B cell (primary cell): ENCODE data around the gene TMEM207. TPM values are rescaled to one million over a fixed set of nuclear protein-coding genes. Genes with fewer than 3 reads are reported as not detected.

Experiments used
- ATAC-seq: fragments of 200-7000 bp; cut with Tn5 transposase; one replicate; pipeline ENCODE4 v1.10.0; 2021; ENCODE audit warnings: low read depth, mild to moderate bottlenecking, moderate number of reproducible peaks, moderate library complexity
- CTCF ChIA-PET: fragments of 350-600 bp; sonication (Branson Sonifier 250); formaldehyde crosslinking; loops from one replicate; lab custom pipeline; 2021; ENCODE audit warnings: antibody characterized with exemption, inconsistent platforms; lab: Charles Lee
- POLR2A ChIA-PET: fragments of 350-600 bp; sonication (Branson Sonifier 250); formaldehyde crosslinking; loops from one replicate; lab custom pipeline; 2021; ENCODE audit warnings: antibody characterized with exemption; lab: Charles Lee
- DNase-seq: peaks from one replicate; pipeline ENCODE4 v3.0.0; 2013
- H2AFZ ChIP-seq: 2 replicates; pipeline ENCODE4 v1.6.1; 2012; ENCODE audit warnings: mild to moderate bottlenecking, low read depth, low read length; ENCODE audit not compliant: insufficient read depth, poor library complexity, severe bottlenecking
- H3K27ac ChIP-seq, 2 donors: 1 replicate in 1 of 2; 2 replicates in 1 of 2; pipeline ENCODE4 v1.5.1; 2012 to 2013; ENCODE audit warnings: low read length in 2 of 2, mild to moderate bottlenecking in 2 of 2, moderate library complexity in 1 of 2
- H3K27me3 ChIP-seq, 4 experiments: fragments of 200-600 bp in 1 of 4; sonication (generic) in 1 of 4; replicated peaks in 1 of 4; 1 replicate in 2 of 4; 2 replicates in 2 of 4; pipeline versions ENCODE4 v1.6.1 to v1.7.0; 2013 to 2016; ENCODE audit warnings: low read length in 3 of 4, mild to moderate bottlenecking in 2 of 4, mixed read lengths in 1 of 4, moderate library complexity in 1 of 4; ENCODE audit not compliant: insufficient read depth in 4 of 4, control insufficient read depth in 3 of 4; ENCODE audit errors: control extremely low read depth in 1 of 4
- H3K36me3 ChIP-seq, 2 experiments: replicated peaks in 1 of 2; 1 replicate in 1 of 2; 2 replicates in 1 of 2; pipeline versions ENCODE4 v1.6.1 to v1.7.1; 2013; ENCODE audit warnings: low read length in 1 of 2; ENCODE audit not compliant: insufficient read depth in 2 of 2, control insufficient read depth in 1 of 2; ENCODE audit errors: control extremely low read depth in 1 of 2, extremely low read depth in 1 of 2
- H3K4me1 ChIP-seq, 2 donors: fragments of 200-600 bp in 1 of 2; sonication (generic) in 1 of 2; 1 replicate in 1 of 2; 2 replicates in 1 of 2; pipeline versions ENCODE4 v1.5.1 to v1.6.1; 2013 to 2017; ENCODE audit warnings: low read length in 2 of 2; ENCODE audit not compliant: control insufficient read depth in 2 of 2, insufficient read depth in 2 of 2
- H3K4me2 ChIP-seq: replicated peaks from 2 replicates; pipeline ENCODE3; 2012; ENCODE audit warnings: mild to moderate bottlenecking, low read depth, low read length; ENCODE audit not compliant: poor library complexity, severe bottlenecking
- H3K4me3 ChIP-seq, 5 experiments: fragments of 200-600 bp in 1 of 5; sonication (generic) in 1 of 5; 1 replicate in 3 of 5; 2 replicates in 2 of 5; pipeline versions ENCODE4 v1.5.1 to v1.7.0; 2011 to 2016; ENCODE audit warnings: low read length in 4 of 5, mild to moderate bottlenecking in 4 of 5, low read depth in 2 of 5, control low read depth in 1 of 5, moderate library complexity in 1 of 5; ENCODE audit not compliant: insufficient read depth in 1 of 5; ENCODE audit errors: control extremely low read depth in 1 of 5, extremely low read depth in 1 of 5
- H3K79me2 ChIP-seq: fragments of 200-600 bp; sonication (generic); one replicate; pipeline ENCODE4 v1.6.0; 2016; ENCODE audit warnings: low read length; ENCODE audit not compliant: control insufficient read depth, insufficient read depth
- H3K9ac ChIP-seq: fragments of 200-600 bp; sonication (generic); 2 replicates; pipeline ENCODE4 v1.6.1; 2017; ENCODE audit warnings: mild to moderate bottlenecking, low read length, moderate library complexity
- H3K9me3 ChIP-seq, 3 donors: one replicate each; pipeline versions ENCODE4 v1.6.1 to v1.7.1; 2013; ENCODE audit warnings: low read length in 2 of 3; ENCODE audit not compliant: control insufficient read depth in 2 of 3, insufficient read depth in 1 of 3; ENCODE audit errors: control extremely low read depth in 1 of 3
- H4K20me1 ChIP-seq: 2 replicates; pipeline ENCODE4 v1.6.0; 2012; ENCODE audit warnings: mild to moderate bottlenecking, low read length; ENCODE audit not compliant: insufficient read depth, control insufficient read depth, poor library complexity, severe bottlenecking
- H3K27ac Mint-ChIP-seq: one replicate; pipeline ENCODE4 v1.8.0; 2021; ENCODE audit warnings: mixed read lengths
- H3K27me3 Mint-ChIP-seq: one replicate; pipeline ENCODE4 v1.8.0; 2021; ENCODE audit warnings: mixed read lengths
- H3K4me1 Mint-ChIP-seq: one replicate; pipeline ENCODE4 v1.8.0; 2021; ENCODE audit warnings: mixed read lengths
- H3K4me3 Mint-ChIP-seq: one replicate; pipeline ENCODE4 v1.8.0; 2021; ENCODE audit warnings: mixed read lengths
- H3K9me3 Mint-ChIP-seq: one replicate; pipeline ENCODE4 v1.8.0; 2022; ENCODE audit warnings: mixed read lengths; ENCODE audit not compliant: insufficient read depth
- CTCF ChIP-seq: fragments of 200-600 bp; IDR thresholded peaks from one replicate; pipeline ENCODE4 v1.8.0; 2022; ENCODE audit warnings: antibody characterized with exemption, mild to moderate bottlenecking
- EZH2 ChIP-seq: IDR thresholded peaks from 2 replicates; pipeline ENCODE4 v1.6.1; 2012; ENCODE audit warnings: borderline replicate concordance, low read depth, mild to moderate bottlenecking, moderate library complexity, low read length; ENCODE audit not compliant: insufficient read depth, poor library complexity, severe bottlenecking
- WGBS: methylation state at CpG from one replicate; pipeline ENCODE4 v1.1.5; 2013; ENCODE audit warnings: missing lambda C conversion rate; ENCODE audit not compliant: insufficient coverage; 5-methylcytosine and 5-hydroxymethylcytosine counted together
- intact Hi-C: fragments of 100-400 bp; cut with micrococcal nuclease; formaldehyde crosslinking; loops from one replicate; pipeline ENCODE4 v1.10.0; 2022
- polyA plus RNA-seq: library from polyadenylated mRNA; depleted of rRNA; stranded (reverse); fragments of >200 nt; gene quantifications from 2 replicates; pipeline ENCODE4 v1.2.3, GENCODE V29; 2012
- total RNA-seq, 2 donors: library from RNA; stranded (reverse); fragments of 120-200 nt in 1 of 2; gene quantifications; 1 replicate in 1 of 2; 2 replicates in 1 of 2; pipeline versions ENCODE4 v1.2.3 to v1.2.4, GENCODE V29; 2013 to 2022

The TMEM207 gene
- total and polyA plus RNA-seq, 2 donors (not counting 1 experiment from before 2014, with no cell fraction given) = not detected

- DNase-seq = no peak
- Mint-ChIP-seq H3K4me3 (no peak overlapping the region), H3K4me1 (peaks cover 4% of the 10 kb centered on the region), H3K9me3 (no peaks in the 10 kb centered on the region), H3K27ac (no peak overlapping the region), H3K27me3 (peaks cover 34% of the 10 kb centered on the region)
- H3K27me3 ChIP-seq = peaks cover 0 to 10% (median 2%) of the 10 kb centered on the region in 4 experiments
- H3K4me2 ChIP-seq = no peak overlapping the region
- ATAC-seq = no peak
- WGBS = 73% methylated on average over 3 of the region's 4 CpGs
- intact Hi-C loops = no loop called here
- POLR2A ChIA-PET = no interaction called here
- no peak overlapping the region for H3K9ac ChIP-seq
- no peak overlapping the region for H3K4me3 ChIP-seq
- H2AFZ ChIP-seq = no peak overlapping the region
- CTCF ChIA-PET = no interaction called here
- no peaks in the 10 kb centered on the region for H3K79me2 ChIP-seq
- no peak overlapping the region for H3K27ac ChIP-seq
- no peaks in the 10 kb centered on the region for H3K36me3 ChIP-seq
- TF ChIP-seq CTCF = no peak
- TF ChIP-seq EZH2 = no peak
- H3K9me3 ChIP-seq = no peaks in the 10 kb centered on the region
- no peaks in the 10 kb centered on the region for H4K20me1 ChIP-seq
- no peaks in the 10 kb centered on the region for H3K4me1 ChIP-seq
These were observed 41.9 kb upstream of the TMEM207 start for GRCh38 chr3:190491533-190492054.

GRCh38 chr3:190486908-190487607 is 37.4 kb upstream of the TMEM207 start:
- H3K27ac Mint-ChIP-seq = no peak overlapping the region
- H2AFZ ChIP-seq = no peak overlapping the region
- ATAC-seq = no peak
- TF ChIP-seq EZH2 (no peak), CTCF (no peak)
- no peaks in the 10 kb centered on the region for H3K36me3 ChIP-seq
- no peaks in the 10 kb centered on the region for H3K9me3 Mint-ChIP-seq
- H3K79me2 ChIP-seq = no peaks in the 10 kb centered on the region
- intact Hi-C loops = no loop called here
- no peak overlapping the region for H3K9ac ChIP-seq
- ChIA-PET CTCF (no interaction called here), POLR2A (no interaction called here)
- H3K27me3 Mint-ChIP-seq = peaks cover 38% of the 10 kb centered on the region
- H3K4me1 ChIP-seq = no peaks in the 10 kb centered on the region
- no CpG with 5 or more reads among the region's 4 CpGs for WGBS
- no peak for DNase-seq
- H3K4me1 Mint-ChIP-seq = no peaks in the 10 kb centered on the region
- H4K20me1 ChIP-seq = no peaks in the 10 kb centered on the region
- H3K4me3 Mint-ChIP-seq = no peak overlapping the region
- H3K4me2 ChIP-seq = no peak overlapping the region
- H3K27me3 ChIP-seq = peaks cover 0 to 12% (median 2%) of the 10 kb centered on the region in 4 experiments
- H3K4me3 ChIP-seq = no peak overlapping the region
- H3K27ac ChIP-seq = no peak overlapping the region
- H3K9me3 ChIP-seq = no peaks in the 10 kb centered on the region
